Fibroblast of the conjunctiva (primary cell): Measurements from ENCODE around the gene OR56A3.

Source experiments
- DNase-seq: peaks from one replicate; pipeline ENCODE4 v3.0.0-alpha.2; 2010; ENCODE audit warnings: low read depth

OR56A3 gene

GRCh38 chr11:5973530-5973929 lies 31.5 kb downstream of the OR56A3 start:
- DNase-seq, result no peak

- no peak for DNase-seq
Observed at GRCh38 chr11:5983443-5983842, 41.4 kb downstream of the OR56A3 start.

- DNase-seq, result no peak
Observed at GRCh38 chr11:5986885-5987284, 44.8 kb downstream of the OR56A3 start, which contains the start of gene OR52L1. OR52L1 (minus strand) TSS chr11:5986985; CDS start chr11:5986930, 55 bp downstream.

- no peak for DNase-seq
Observed at GRCh38 chr11:5989203-5989602, 47.2 kb downstream of the OR56A3 start.

- DNase-seq, result no peak
Observed at GRCh38 chr11:5992150-5992549, 50.1 kb downstream of the OR56A3 start.

- DNase-seq, result no peak
Observed at GRCh38 chr11:5992604-5993251, 50.7 kb downstream of the OR56A3 start.

- no peak for DNase-seq
Observed at GRCh38 chr11:5994791-5995190, 52.7 kb downstream of the OR56A3 start.
